ENCODE measurements around the gene OAF. TPM values are rescaled to one million over a fixed set of nuclear protein-coding genes. Genes with fewer than 3 reads are reported as not detected.

Gene OAF
- total and polyA plus RNA-seq, 9 of the 15 experiments (the other 6 are each of a cell fraction or from before 2014, with no cell fraction given) = 1.1 to 21.6 (median 7.5) TPM

- TF ChIP-seq ZMIZ1 (IDR thresholded peaks at IDR 0.05; ENCODE audit: low read depth in 2 of 2, low read length in 2 of 2) (peak in 1 of 2 experiments; percentile 89; a peak in 2 of 4 replicates), ZNF592 (IDR thresholded peaks at IDR 0.05) (no peak), HMG20B (CRISPR knock-in tag; IDR thresholded peaks at IDR 0.05) (no peak), NKRF (IDR thresholded peaks at IDR 0.05; ENCODE audit: borderline replicate concordance) (no peak), CAMTA2 (CRISPR knock-in tag; conservative IDR thresholded peaks at IDR 0.05) (no peak), ZNF512 (tag; IDR thresholded peaks at IDR 0.05) (no peak)
Observed at GRCh38 chr11:120236169-120237107, 25.6 kb downstream of the OAF start (continued).

Measured in K562 (cell line).